Neuronal stem cell (in vitro differentiated cells): Measurements from ENCODE around the gene TRIAP1.
"Not testable (repeated sequence)": the region's sequence is repeated elsewhere in the genome, so short reads cannot be mapped to it uniquely, and the experiment has no call there.

ENCODE experiments used
- DNase-seq: peaks from one replicate; pipeline ENCODE4 v3.0.0-alpha.2; 2013; ENCODE audit warnings: low spot score
- H2AFZ ChIP-seq: one replicate; pipeline ENCODE4 v1.6.1; 2013; ENCODE audit warnings: mild to moderate bottlenecking, low read length, inconsistent platforms
- H2AK5ac ChIP-seq: 2 replicates; pipeline ENCODE4 v1.6.1; 2013; ENCODE audit warnings: low read depth, mild to moderate bottlenecking, inconsistent platforms, low read length, moderate library complexity, mixed read lengths
- H2BK120ac ChIP-seq: 2 replicates; pipeline ENCODE4 v1.6.1; 2013; ENCODE audit warnings: low read depth, mild to moderate bottlenecking, inconsistent platforms, low read length, moderate library complexity, mixed read lengths
- H2BK12ac ChIP-seq: one replicate; pipeline ENCODE4 v1.6.1; 2013; ENCODE audit warnings: low read length, inconsistent platforms
- H2BK15ac ChIP-seq: 2 replicates; pipeline ENCODE4 v1.6.1; 2013; ENCODE audit warnings: mild to moderate bottlenecking, low read length, inconsistent platforms, mixed read lengths
- H2BK5ac ChIP-seq: one replicate; pipeline ENCODE4 v1.6.1; 2013; ENCODE audit warnings: inconsistent platforms, mild to moderate bottlenecking, low read length, moderate library complexity
- H3K14ac ChIP-seq: one replicate; pipeline ENCODE4 v1.6.1; 2013; ENCODE audit warnings: low read length, inconsistent platforms
- H3K18ac ChIP-seq: 2 replicates; pipeline ENCODE4 v1.6.1; 2013; ENCODE audit warnings: low read length, inconsistent platforms
- H3K23ac ChIP-seq: 2 replicates; pipeline ENCODE4 v1.6.1; 2013; ENCODE audit warnings: low read depth, mild to moderate bottlenecking, mixed read lengths, low read length, inconsistent platforms; ENCODE audit not compliant: poor library complexity
- H3K27ac ChIP-seq: replicated peaks from 3 replicates; pipeline ENCODE4 v1.5.1; 2013; ENCODE audit warnings: low read length, inconsistent platforms
- H3K27me3 ChIP-seq, 3 experiments: 2 replicates each; pipeline ENCODE4 v1.6.1; 2013; ENCODE audit warnings: low read length in 3 of 3, mild to moderate bottlenecking in 2 of 3, inconsistent platforms in 1 of 3, low read depth in 1 of 3, mixed read lengths in 1 of 3, moderate library complexity in 1 of 3; ENCODE audit not compliant: control insufficient read depth in 3 of 3, insufficient read depth in 3 of 3
- H3K36me3 ChIP-seq, 2 donors: replicated peaks in 1 of 2; 2 replicates each; pipeline ENCODE4 v1.6.1; 2013; ENCODE audit warnings: low read length in 2 of 2; ENCODE audit not compliant: control insufficient read depth in 2 of 2, insufficient read depth in 2 of 2
- H3K4ac ChIP-seq: 2 replicates; pipeline ENCODE4 v1.6.1; 2013; ENCODE audit warnings: inconsistent platforms, mild to moderate bottlenecking, low read length, moderate library complexity
- H3K4me1 ChIP-seq, 2 donors: 1 replicate in 1 of 2; 2 replicates in 1 of 2; pipeline ENCODE4 v1.6.1; 2013; ENCODE audit warnings: low read length in 2 of 2, low read depth in 1 of 2; ENCODE audit not compliant: control insufficient read depth in 2 of 2, insufficient read depth in 1 of 2
- H3K4me2 ChIP-seq: one replicate; pipeline ENCODE4 v1.6.1; 2013; ENCODE audit warnings: mild to moderate bottlenecking, low read length, inconsistent platforms; ENCODE audit not compliant: insufficient read depth, poor library complexity, severe bottlenecking
- H3K4me3 ChIP-seq, 2 donors: 2 replicates each; pipeline ENCODE4 v1.5.1; 2013; ENCODE audit warnings: low read length in 2 of 2, mild to moderate bottlenecking in 2 of 2, inconsistent platforms in 1 of 2, moderate library complexity in 1 of 2
- H3K79me1 ChIP-seq: one replicate; pipeline ENCODE4 v1.6.1; 2013; ENCODE audit warnings: low read depth, mild to moderate bottlenecking, inconsistent platforms, low read length, moderate library complexity
- H3K9ac ChIP-seq: one replicate; pipeline ENCODE4 v1.6.1; 2013; ENCODE audit warnings: mild to moderate bottlenecking, low read depth, low read length, inconsistent platforms; ENCODE audit not compliant: poor library complexity
- H3K9me3 ChIP-seq, 2 donors: replicated peaks in 1 of 2; 2 replicates each; pipeline versions ENCODE3 to v1.6.1; 2013; ENCODE audit warnings: low read length in 2 of 2, mild to moderate bottlenecking in 2 of 2, inconsistent platforms in 1 of 2, low read depth in 1 of 2, mixed read lengths in 1 of 2, moderate library complexity in 1 of 2; ENCODE audit not compliant: control insufficient read depth in 2 of 2, insufficient read depth in 1 of 2
- H4K8ac ChIP-seq: one replicate; pipeline ENCODE4 v1.6.1; 2013; ENCODE audit warnings: low read depth, mild to moderate bottlenecking, inconsistent platforms, low read length, moderate library complexity
- H4K91ac ChIP-seq: one replicate; pipeline ENCODE4 v1.6.1; 2013; ENCODE audit warnings: low read length, low read depth, mild to moderate bottlenecking, inconsistent platforms; ENCODE audit not compliant: poor library complexity
- WGBS, 2 donors: extraction: QIAGEN DNeasy Blood & Tissue Kit; methylation state at CpG; one replicate each; pipeline ENCODE4 v1.1.7; 2013; ENCODE audit warnings: missing lambda C conversion rate in 2 of 2, mixed read lengths in 1 of 2; ENCODE audit not compliant: insufficient read length in 2 of 2, insufficient replicate concordance in 1 of 2; ENCODE audit errors: extremely low coverage in 2 of 2; 5-methylcytosine and 5-hydroxymethylcytosine counted together

TRIAP1 gene

GRCh38 chr12:120447992-120448391 lies 1.8 kb upstream of the TRIAP1 start:
- no peak overlapping the region for H2BK120ac ChIP-seq
- DNase-seq: no peak
- no peak overlapping the region for H2AFZ ChIP-seq
- H4K8ac ChIP-seq: no peak overlapping the region
- H3K4me3 ChIP-seq: no peak overlapping the region
- no peak overlapping the region for H3K4ac ChIP-seq
- no peak overlapping the region for H3K18ac ChIP-seq
- H3K27ac ChIP-seq: no peak overlapping the region
- H3K79me1 ChIP-seq: peaks cover 8% of the 10 kb centered on the region
- no peak overlapping the region for H2BK15ac ChIP-seq
- H3K9me3 ChIP-seq: peaks cover 0 to 1% of the 10 kb centered on the region in 2 donors
- no peak overlapping the region for H4K91ac ChIP-seq
- no peak overlapping the region for H2BK12ac ChIP-seq
- no peak overlapping the region for H3K14ac ChIP-seq
- no peak overlapping the region for H3K23ac ChIP-seq
- H3K36me3 ChIP-seq: peaks cover 14 to 69% of the 10 kb centered on the region in 2 donors
- no peak overlapping the region for H2AK5ac ChIP-seq
- no peaks in the 10 kb centered on the region for H3K27me3 ChIP-seq
- no peak overlapping the region for H3K9ac ChIP-seq
- WGBS, 2 donors: no CpG with 5 or more reads among the region's 4 CpGs
- H3K4me1 ChIP-seq: peaks cover 6 to 14% of the 10 kb centered on the region in 2 donors
- H2BK5ac ChIP-seq: no peak overlapping the region
- no peak overlapping the region for H3K4me2 ChIP-seq

GRCh38 chr12:120446844-120447178 lies 627 bp upstream of the TRIAP1 start:
- peak overlapping the region; percentile 91 for H2AK5ac ChIP-seq
- not testable (repeated sequence) for DNase-seq, H3K27ac ChIP-seq, H2BK15ac ChIP-seq, H3K14ac ChIP-seq, H3K9me3 ChIP-seq, H4K91ac ChIP-seq, H3K4ac ChIP-seq, H2BK120ac ChIP-seq, H3K79me1 ChIP-seq, H3K18ac ChIP-seq, H3K27me3 ChIP-seq
- peak overlapping the region; percentile 97 for H3K9ac ChIP-seq
- H4K8ac ChIP-seq: peak overlapping the region; percentile 98
- peak overlapping the region; percentile 96 to 97 for H3K4me3 ChIP-seq
- H3K4me1 ChIP-seq: peaks cover 6 to 14% of the 10 kb centered on the region in 2 donors
- H2BK5ac ChIP-seq: peak overlapping the region; percentile 91
- peak overlapping the region; percentile 99 for H3K23ac ChIP-seq
- peak overlapping the region; percentile 89 for H3K4me2 ChIP-seq
- WGBS, 2 donors: no CpG with 5 or more reads among the region's 17 CpGs
- peak overlapping the region; percentile 89 for H2AFZ ChIP-seq
- peaks cover 13 to 64% of the 10 kb centered on the region in 2 donors for H3K36me3 ChIP-seq
- H2BK12ac ChIP-seq: peak overlapping the region; percentile 2

- H4K8ac ChIP-seq: no peak overlapping the region
- peaks cover 10% of the 10 kb centered on the region for H3K79me1 ChIP-seq
- no peak overlapping the region for H4K91ac ChIP-seq
- no peak overlapping the region for H3K14ac ChIP-seq
- no peak overlapping the region for H2BK12ac ChIP-seq
- H2BK120ac ChIP-seq: no peak overlapping the region
- H3K9ac ChIP-seq: no peak overlapping the region
- H3K36me3 ChIP-seq: peaks cover 13 to 71% of the 10 kb centered on the region in 2 donors
- H3K4me2 ChIP-seq: no peak overlapping the region
- H3K18ac ChIP-seq: no peak overlapping the region
- H2AK5ac ChIP-seq: no peak overlapping the region
- no peak overlapping the region for H2AFZ ChIP-seq
- DNase-seq: no peak
- no peak overlapping the region for H2BK5ac ChIP-seq
- no CpG with 5 or more reads among the region's 2 CpGs for WGBS, 2 donors
- no peak overlapping the region for H3K27ac ChIP-seq
- H3K4me1 ChIP-seq: peaks cover 6 to 14% of the 10 kb centered on the region in 2 donors
- H3K27me3 ChIP-seq: no peaks in the 10 kb centered on the region
- H3K4me3 ChIP-seq: peak overlapping the region in 1 of 2 donors; percentile 97
- no peak overlapping the region for H3K23ac ChIP-seq
- H3K4ac ChIP-seq: no peak overlapping the region
- H3K9me3 ChIP-seq: peaks cover 0 to 1% of the 10 kb centered on the region in 2 donors
- no peak overlapping the region for H2BK15ac ChIP-seq
Observed at GRCh38 chr12:120444676-120445075, 1.5 kb downstream of the TRIAP1 start.

- Histone ChIP-seq H2AK5ac (no peak overlapping the region), H3K4me2 (no peak overlapping the region), H2BK15ac (no peak overlapping the region), H3K4me1 (peaks cover 6 to 9% of the 10 kb centered on the region in 2 donors), H3K4me3 (no peak overlapping the region), H4K91ac (no peak overlapping the region), H3K27me3 (no peaks in the 10 kb centered on the region), H2BK12ac (no peak overlapping the region), H2BK5ac (no peak overlapping the region), H4K8ac (no peak overlapping the region), H3K79me1 (peaks cover 9% of the 10 kb centered on the region), H3K9ac (no peak overlapping the region), H2AFZ (no peak overlapping the region), H3K36me3 (peaks cover 13 to 54% of the 10 kb centered on the region in 2 donors), H3K14ac (no peak overlapping the region), H3K9me3 (peaks cover 0 to 1% of the 10 kb centered on the region in 2 donors), H3K23ac (no peak overlapping the region), H3K27ac (no peak overlapping the region), H3K4ac (no peak overlapping the region), H2BK120ac (no peak overlapping the region), H3K18ac (no peak overlapping the region)
- peak; percentile 59 for DNase-seq
- no CpG with 5 or more reads among the region's 6 CpGs for WGBS, 2 donors
Observed at GRCh38 chr12:120439646-120440247, 6.4 kb downstream of the TRIAP1 start.
